Endodermal cell (in vitro differentiated cells): Measurements from ENCODE around the gene SERTAD1. TPM values are rescaled to one million over a fixed set of nuclear protein-coding genes. Genes with fewer than 3 reads are reported as not detected.

Experiments
- DNase-seq: peaks from one replicate; pipeline ENCODE4 v3.0.0-alpha.2; 2017
- H3K27ac ChIP-seq: 2 replicates; pipeline ENCODE4 v1.5.1; 2013; ENCODE audit warnings: mild to moderate bottlenecking, low read depth, low read length, moderate library complexity
- H3K27me3 ChIP-seq: 2 replicates; pipeline ENCODE4 v1.6.1; 2013; ENCODE audit warnings: mild to moderate bottlenecking, low read length, moderate library complexity; ENCODE audit not compliant: insufficient read depth, control insufficient read depth, poor library complexity, severe bottlenecking
- H3K36me3 ChIP-seq: 2 replicates; pipeline ENCODE4 v1.7.0; 2013; ENCODE audit warnings: mild to moderate bottlenecking, low read length, moderate library complexity; ENCODE audit not compliant: control insufficient read depth, insufficient read depth
- H3K4me1 ChIP-seq: one replicate; pipeline ENCODE4 v1.7.0; 2013; ENCODE audit warnings: low read length; ENCODE audit not compliant: control insufficient read depth, insufficient read depth
- H3K4me3 ChIP-seq: 2 replicates; pipeline ENCODE4 v1.5.1; 2013; ENCODE audit warnings: mild to moderate bottlenecking, low read length, moderate library complexity
- H3K9ac ChIP-seq: 2 replicates; pipeline ENCODE4 v1.6.1; 2013; ENCODE audit warnings: mild to moderate bottlenecking, low read length, moderate library complexity; ENCODE audit not compliant: poor library complexity, severe bottlenecking; ENCODE audit errors: extremely low read depth
- H3K9me3 ChIP-seq: 2 replicates; pipeline ENCODE4 v1.6.1; 2013; ENCODE audit warnings: mild to moderate bottlenecking, low read length, moderate library complexity; ENCODE audit not compliant: control insufficient read depth
- H3K27ac Mint-ChIP-seq: 2 replicates; pipeline ENCODE4 v1.8.0; 2020; ENCODE audit warnings: mixed read lengths
- H3K27me3 Mint-ChIP-seq: 2 replicates; pipeline ENCODE4 v1.8.0; 2021; ENCODE audit warnings: mild to moderate bottlenecking, mixed read lengths; ENCODE audit not compliant: insufficient read depth
- H3K36me3 Mint-ChIP-seq: 2 replicates; pipeline ENCODE4 v1.8.0; 2020; ENCODE audit warnings: low read depth, mixed read lengths
- H3K4me1 Mint-ChIP-seq: 2 replicates; pipeline ENCODE4 v1.8.0; 2020; ENCODE audit warnings: mixed read lengths
- H3K4me3 Mint-ChIP-seq: 2 replicates; pipeline ENCODE4 v1.8.0; 2020; ENCODE audit warnings: mild to moderate bottlenecking, moderate library complexity, mixed read lengths
- H3K9me3 Mint-ChIP-seq: 2 replicates; pipeline ENCODE4 v1.8.0; 2020; ENCODE audit warnings: mild to moderate bottlenecking, mixed read lengths
- whole genome bisulfite sequencing, 2 experiments: methylation state at CpG; one replicate each; pipeline versions ENCODE4 v1.1.5 to v1.1.7; 2013; ENCODE audit warnings: missing lambda C conversion rate in 2 of 2, mixed read lengths in 1 of 2; ENCODE audit not compliant: insufficient coverage in 1 of 2, insufficient read length in 1 of 2; 5-methylcytosine and 5-hydroxymethylcytosine counted together
- total RNA-seq, 2 donors: library from RNA; stranded (reverse); fragmentation: NEBNext Ultra II Directional in 1 of 2; extraction: Animal tissue kit (Norgen Biotek cat#: 25700) in 1 of 2; gene quantifications; 2 replicates in 1 of 2; 3 replicates in 1 of 2; pipeline ENCODE4 v1.2.1, GENCODE V29; 2021
- TF ChIP-seq, protein P1 (sequence below): fragments of 200-600 bp; sonication (generic); conservative IDR thresholded peaks from 2 replicates; pipeline ENCODE4 v1.5.0; 2021; ENCODE audit warnings: antibody characterized with exemption, mild to moderate bottlenecking

The SERTAD1 gene
- total RNA-seq, 2 donors from 2014 or later = 4.0 to 4.5 TPM

DNA sequence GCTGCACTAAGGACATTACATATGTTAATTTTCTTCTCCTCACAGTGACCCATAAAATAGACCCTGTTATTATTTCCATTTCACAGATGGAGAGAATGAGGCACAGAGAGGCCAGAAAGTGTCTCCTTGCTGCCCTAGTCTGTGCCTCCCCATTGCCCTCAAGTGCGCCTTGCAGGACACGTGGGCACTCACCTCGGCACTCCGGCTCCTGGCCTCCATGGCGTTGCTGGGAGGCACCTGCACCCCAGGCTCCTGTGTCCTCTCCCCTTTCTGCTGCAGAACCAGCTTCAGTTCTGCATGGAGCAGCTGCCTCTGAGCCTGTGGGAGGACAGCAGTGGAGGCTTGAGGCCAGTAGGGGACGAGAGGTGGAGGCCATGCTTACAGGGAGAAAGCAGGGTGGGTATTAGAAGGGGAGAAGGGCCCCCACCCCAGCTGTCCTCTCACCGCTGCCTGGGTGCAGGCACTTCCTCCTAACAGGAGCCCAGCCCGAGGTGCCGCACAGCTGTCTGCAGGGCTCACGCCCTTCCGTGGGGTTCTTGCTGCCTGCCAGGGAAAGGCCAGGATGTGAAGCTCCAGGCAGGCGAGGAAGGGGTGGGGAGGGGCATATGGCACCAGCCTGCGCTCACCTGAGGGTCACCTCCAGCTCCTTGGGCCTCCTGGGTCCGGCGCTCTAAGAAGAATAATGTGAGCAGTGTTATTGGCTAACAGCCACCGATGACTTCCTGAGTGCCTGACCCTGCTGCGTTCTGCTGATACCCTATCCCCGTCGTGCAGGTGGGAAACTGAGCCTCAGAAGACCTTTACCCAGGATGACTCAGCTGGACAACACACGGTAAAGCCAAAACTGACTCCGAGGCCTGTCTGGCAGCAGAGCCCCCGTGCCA, 17.8 kb downstream of the SERTAD1 start:
- no peaks in the 10 kb centered on the region for H3K9me3 ChIP-seq
- Mint-ChIP-seq H3K27me3 (peaks cover 2% of the 10 kb centered on the region), H3K9me3 (no peaks in the 10 kb centered on the region), H3K36me3 (no peaks in the 10 kb centered on the region), H3K4me1 (peaks cover 1% of the 10 kb centered on the region), H3K27ac (no peak overlapping the region), H3K4me3 (no peak overlapping the region)
- no peak overlapping the region for H3K9ac ChIP-seq
- 89 to 90% methylated on average over 12 to 22 of the region's 22 CpGs for WGBS, 2 experiments
- H3K27ac ChIP-seq = no peak overlapping the region
- no peak overlapping the region for H3K4me3 ChIP-seq
- no peaks in the 10 kb centered on the region for H3K36me3 ChIP-seq
- no peaks in the 10 kb centered on the region for H3K27me3 ChIP-seq
- H3K4me1 ChIP-seq = no peaks in the 10 kb centered on the region
- TF ChIP-seq, protein P1, sequence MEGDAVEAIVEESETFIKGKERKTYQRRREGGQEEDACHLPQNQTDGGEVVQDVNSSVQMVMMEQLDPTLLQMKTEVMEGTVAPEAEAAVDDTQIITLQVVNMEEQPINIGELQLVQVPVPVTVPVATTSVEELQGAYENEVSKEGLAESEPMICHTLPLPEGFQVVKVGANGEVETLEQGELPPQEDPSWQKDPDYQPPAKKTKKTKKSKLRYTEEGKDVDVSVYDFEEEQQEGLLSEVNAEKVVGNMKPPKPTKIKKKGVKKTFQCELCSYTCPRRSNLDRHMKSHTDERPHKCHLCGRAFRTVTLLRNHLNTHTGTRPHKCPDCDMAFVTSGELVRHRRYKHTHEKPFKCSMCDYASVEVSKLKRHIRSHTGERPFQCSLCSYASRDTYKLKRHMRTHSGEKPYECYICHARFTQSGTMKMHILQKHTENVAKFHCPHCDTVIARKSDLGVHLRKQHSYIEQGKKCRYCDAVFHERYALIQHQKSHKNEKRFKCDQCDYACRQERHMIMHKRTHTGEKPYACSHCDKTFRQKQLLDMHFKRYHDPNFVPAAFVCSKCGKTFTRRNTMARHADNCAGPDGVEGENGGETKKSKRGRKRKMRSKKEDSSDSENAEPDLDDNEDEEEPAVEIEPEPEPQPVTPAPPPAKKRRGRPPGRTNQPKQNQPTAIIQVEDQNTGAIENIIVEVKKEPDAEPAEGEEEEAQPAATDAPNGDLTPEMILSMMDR = no peak
- peak; percentile 48 for DNase-seq

DNA sequence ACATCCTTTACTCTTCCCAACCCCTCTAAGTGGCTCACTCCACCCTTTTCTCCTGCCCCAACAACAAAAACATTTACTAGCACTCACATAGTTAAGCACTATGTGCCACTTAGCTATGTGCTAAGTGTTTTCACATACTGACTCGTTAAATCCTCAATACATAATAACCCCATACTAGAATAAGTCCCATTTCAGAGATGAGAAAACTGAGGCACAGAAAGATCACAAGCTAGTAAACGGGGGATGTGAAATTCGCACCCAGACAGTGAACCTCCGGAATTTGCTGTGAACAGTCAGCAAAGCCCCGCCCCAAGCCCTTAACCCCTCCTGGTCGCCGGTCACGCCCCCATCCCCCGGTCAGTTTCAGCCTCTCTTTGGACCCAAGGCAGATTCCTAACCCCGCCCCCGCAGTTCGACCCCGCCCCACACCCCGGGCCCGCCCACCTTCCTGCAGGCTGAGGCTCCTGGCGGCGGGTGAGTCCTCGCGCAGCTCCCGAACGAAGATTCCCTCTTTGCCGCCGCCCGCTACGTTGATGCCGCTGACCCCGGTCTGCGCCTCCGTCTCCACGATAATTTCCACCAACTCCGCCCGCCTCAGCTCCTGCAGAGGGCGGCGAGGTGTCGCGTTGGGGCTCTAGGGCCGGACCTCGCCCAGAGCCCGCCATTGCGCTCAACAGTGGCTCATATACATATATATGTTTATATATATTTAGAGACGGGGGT, 22.4 kb downstream of the SERTAD1 start:
- TF ChIP-seq, protein P1 = peak; percentile 24
- WGBS, 2 experiments = 1 to 4% methylated on average over 13 to 38 of the region's 41 CpGs
- Histone ChIP-seq H3K9me3 (no peaks in the 10 kb centered on the region), H3K4me1 (no peaks in the 10 kb centered on the region), H3K27me3 (no peaks in the 10 kb centered on the region), H3K36me3 (no peaks in the 10 kb centered on the region), H3K9ac (peak overlapping the region; percentile 53), H3K27ac (no peak overlapping the region), H3K4me3 (peak overlapping the region; percentile 79)
- Mint-ChIP-seq H3K9me3 (no peaks in the 10 kb centered on the region), H3K4me3 (peak overlapping the region; percentile 67), H3K4me1 (no peaks in the 10 kb centered on the region), H3K27me3 (peaks cover 25% of the 10 kb centered on the region), H3K27ac (peak overlapping the region; percentile 90), H3K36me3 (no peaks in the 10 kb centered on the region)
- peak; percentile 100 for DNase-seq

DNA sequence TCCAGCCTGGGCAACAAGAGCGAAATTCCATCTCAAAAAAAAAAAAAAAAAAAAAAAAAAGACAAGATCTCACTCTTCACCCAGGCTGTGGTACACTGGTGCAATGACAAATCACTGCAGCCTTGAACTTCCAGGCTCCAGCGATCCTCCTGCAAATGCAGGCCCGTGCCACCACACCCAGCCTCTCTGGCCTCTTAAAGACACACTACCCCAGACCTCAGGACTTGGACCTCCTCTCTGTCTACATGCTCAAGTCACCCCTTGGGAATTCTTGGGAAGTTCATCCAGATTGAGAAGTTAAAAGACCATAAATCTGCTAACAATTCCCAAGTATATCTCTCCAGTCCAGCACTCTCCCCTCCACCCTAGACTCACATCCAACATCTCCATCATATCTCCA, 25.2 kb downstream of the SERTAD1 start:
- TF ChIP-seq, protein P1 = no peak
- H3K27ac Mint-ChIP-seq = no peak overlapping the region

More for the DNA sequence above, 25.2 kb downstream of the SERTAD1 start:
- Histone ChIP-seq H3K9me3 (no peaks in the 10 kb centered on the region), H3K4me3 (no peak overlapping the region), H3K9ac (no peak overlapping the region), H3K4me1 (no peaks in the 10 kb centered on the region), H3K27ac (no peak overlapping the region), H3K27me3 (no peaks in the 10 kb centered on the region), H3K36me3 (no peaks in the 10 kb centered on the region)
- Mint-ChIP-seq H3K27me3 (peaks cover 48% of the 10 kb centered on the region), H3K9me3 (no peaks in the 10 kb centered on the region), H3K4me1 (no peaks in the 10 kb centered on the region), H3K4me3 (no peak overlapping the region), H3K36me3 (no peaks in the 10 kb centered on the region)
- no peak for DNase-seq
- WGBS, 2 experiments = 91 to 93% methylated on average over 2 of the region's 3 CpGs
